CD4-positive, alpha-beta memory T cell (primary cell): ENCODE results near the gene FNTB. TPM values are rescaled to one million over a fixed set of nuclear protein-coding genes. Genes with fewer than 3 reads are reported as not detected.

ENCODE experiments used
- CTCF ChIA-PET: fragments of 350-600 bp; sonication (Branson Sonifier 250); formaldehyde crosslinking; loops from one replicate; lab custom pipeline; 2021; ENCODE audit warnings: inconsistent platforms; ENCODE audit not compliant: partially characterized antibody; lab: Charles Lee
- POLR2A ChIA-PET: fragments of 350-600 bp; sonication (Branson Sonifier 250); formaldehyde crosslinking; loops from one replicate; lab custom pipeline; 2021; ENCODE audit not compliant: partially characterized antibody; lab: Charles Lee
- DNase-seq, 5 donors: peaks; one replicate each; pipeline versions ENCODE4 v3.0.0 to v3.0.0-alpha.2; 2020 to 2022; ENCODE audit warnings: mixed read lengths in 1 of 5
- H3K27ac ChIP-seq: one replicate; pipeline ENCODE4 v1.7.0; 2013; ENCODE audit warnings: low read depth, low read length
- H3K27me3 ChIP-seq: 2 replicates; pipeline ENCODE4 v1.7.0; 2013; ENCODE audit warnings: mild to moderate bottlenecking, low read length, moderate library complexity; ENCODE audit not compliant: insufficient read depth
- H3K36me3 ChIP-seq: 2 replicates; pipeline ENCODE4 v1.7.0; 2013; ENCODE audit warnings: mild to moderate bottlenecking, low read length, moderate library complexity; ENCODE audit not compliant: insufficient read depth
- H3K4me1 ChIP-seq: 2 replicates; pipeline ENCODE4 v1.7.0; 2013; ENCODE audit warnings: mild to moderate bottlenecking, low read length, moderate library complexity; ENCODE audit not compliant: insufficient read depth
- H3K4me3 ChIP-seq, 2 donors: one replicate each; pipeline ENCODE4 v1.7.0; 2013; ENCODE audit warnings: low read length in 2 of 2, mild to moderate bottlenecking in 1 of 2
- H3K9me3 ChIP-seq, 2 donors: one replicate each; pipeline ENCODE4 v1.7.0; 2013; ENCODE audit warnings: low read length in 2 of 2, control low read depth in 1 of 2; ENCODE audit not compliant: control insufficient read depth in 1 of 2
- H3K27ac Mint-ChIP-seq, 7 donors: one replicate each; pipeline ENCODE4 v1.8.0; 2020 to 2021; ENCODE audit warnings: mixed read lengths in 7 of 7, mild to moderate bottlenecking in 6 of 7, inconsistent platforms in 3 of 7, moderate library complexity in 3 of 7
- H3K27me3 Mint-ChIP-seq, 2 donors: one replicate each; pipeline ENCODE4 v1.8.0; 2020 to 2021; ENCODE audit warnings: mixed read lengths in 2 of 2
- H3K36me3 Mint-ChIP-seq, 2 donors: one replicate each; pipeline ENCODE4 v1.8.0; 2020 to 2021; ENCODE audit warnings: mixed read lengths in 2 of 2, inconsistent platforms in 1 of 2, mild to moderate bottlenecking in 1 of 2
- H3K4me1 Mint-ChIP-seq, 4 donors: one replicate each; pipeline ENCODE4 v1.8.0; 2020 to 2021; ENCODE audit warnings: mixed read lengths in 4 of 4, mild to moderate bottlenecking in 1 of 4
- H3K4me3 Mint-ChIP-seq, 8 donors: one replicate each; pipeline ENCODE4 v1.8.0; 2020 to 2021; ENCODE audit warnings: mixed read lengths in 8 of 8, mild to moderate bottlenecking in 7 of 8, moderate library complexity in 6 of 8, inconsistent platforms in 3 of 8
- H3K9me3 Mint-ChIP-seq, 8 donors: one replicate each; pipeline ENCODE4 v1.8.0; 2020 to 2021; ENCODE audit warnings: mixed read lengths in 8 of 8, mild to moderate bottlenecking in 5 of 8, inconsistent platforms in 3 of 8, moderate library complexity in 1 of 8
- intact Hi-C: fragments of 100-400 bp; cut with micrococcal nuclease; formaldehyde crosslinking; loops from one replicate; pipeline ENCODE4 v1.15.1; 2023
- polyA plus RNA-seq, 2 donors: library from polyadenylated mRNA; unstranded; fragments of 300-500 nt; fragmentation: Illumina TruSeq; gene quantifications; one replicate each; pipeline ENCODE4 v1.2.3, GENCODE V29; 2021
- total RNA-seq, 2 experiments: library from RNA; stranded (reverse); gene quantifications; one replicate each; pipeline ENCODE4 v1.2.3, GENCODE V29; 2021

Gene FNTB
- total and polyA plus RNA-seq, 4 experiments from 2014 or later = 4.5 to 13.6 (median 11.8) TPM

- H3K27me3 Mint-ChIP-seq = peaks cover 2 to 3% of the 10 kb centered on the region in 2 donors
- H3K4me3 Mint-ChIP-seq = peak within 1 kb of the TSS; percentile 91 to 100 (median 96)
- peaks cover 10 to 17% of the 10 kb centered on the region in 2 donors for H3K36me3 Mint-ChIP-seq
- Histone ChIP-seq H3K36me3 (peaks cover 5% of the 10 kb centered on the region), H3K9me3 (no peaks in the 10 kb centered on the region), H3K4me1 (peaks cover 41% of the 10 kb centered on the region), H3K27ac (peak within 1 kb of the TSS; percentile 96), H3K27me3 (no peaks in the 10 kb centered on the region), H3K4me3 (peak within 1 kb of the TSS; percentile 77 to 100)
- peak; percentile 98 to 100 (median 100) for DNase-seq
- peaks cover 24 to 49% (median 35%) of the 10 kb centered on the region in 4 donors for H3K4me1 Mint-ChIP-seq
- POLR2A ChIA-PET = interaction anchor here (0.6 to 1.3 kb wide), 17 partner anchors 9 to 1405 kb away, joined by 3 to 8 read pairs (median 4); partner anchors contain the start of genes FNTB, FUT8, GPHN and RAB15
- intact Hi-C loops = loop anchor here (1.0 to 5.0 kb wide), 9 partner anchors 105 to 1560 kb away; partner anchors contain the start of genes CHURC1, FNTB, FUT8 and GPHN
- H3K27ac Mint-ChIP-seq = peak within 1 kb of the TSS; percentile 92 to 99 (median 97)
- H3K9me3 Mint-ChIP-seq = peaks cover 0 to 3% (median 0%) of the 10 kb centered on the region in 8 donors
- CTCF ChIA-PET = interaction anchor here (0.9 to 1.1 kb wide), 2 partner anchors 13 to 118 kb away, joined by 3 to 4 read pairs; no protein-coding TSS in a partner anchor
Observed at GRCh38 chr14:65102441-65103149, 115.9 kb downstream of the FNTB start, which contains the start of gene MAX. MAX (minus strand) TSS chr14:65102517; CDS start chr14:65102339, 178 bp downstream.

GRCh38 chr14:65103150-65103760 lies 116.6 kb downstream of the FNTB start:
- ChIA-PET POLR2A (interaction anchor here (0.6 to 1.3 kb wide), 9 partner anchors 10 to 743 kb away, joined by 3 to 8 read pairs (median 5); partner anchors contain the start of genes FNTB and FUT8), CTCF (interaction anchor here (0.9 to 1.1 kb wide), 2 partner anchors 14 to 118 kb away, joined by 3 to 4 read pairs; no protein-coding TSS in a partner anchor)
- H3K27ac ChIP-seq = peak overlapping the region; percentile 96
- H3K36me3 Mint-ChIP-seq = peaks cover 10 to 17% of the 10 kb centered on the region in 2 donors
- DNase-seq = peak in 1 of 5 donors; percentile 39
- peak overlapping the region; percentile 77 to 100 for H3K4me3 ChIP-seq
- H3K4me1 ChIP-seq = peaks cover 35% of the 10 kb centered on the region
- H3K27ac Mint-ChIP-seq = peak overlapping the region; percentile 81 to 97 (median 92)
- no peaks in the 10 kb centered on the region for H3K27me3 ChIP-seq
- peaks cover 0 to 3% (median 0%) of the 10 kb centered on the region in 8 donors for H3K9me3 Mint-ChIP-seq
- H3K4me3 Mint-ChIP-seq = peak overlapping the region; percentile 89 to 100 (median 94)
- peaks cover 21 to 42% (median 30%) of the 10 kb centered on the region in 4 donors for H3K4me1 Mint-ChIP-seq
- no peaks in the 10 kb centered on the region for H3K9me3 ChIP-seq
- H3K27me3 Mint-ChIP-seq = peaks cover 2 to 3% of the 10 kb centered on the region in 2 donors
- H3K36me3 ChIP-seq = no peaks in the 10 kb centered on the region
- intact Hi-C loops = loop anchor here (2.0 to 5.0 kb wide), 5 partner anchors 104 to 1561 kb away; partner anchors contain the start of genes MTHFD1 and PPP2R5E

- POLR2A ChIA-PET = no interaction called here
- Mint-ChIP-seq H3K27me3 (peaks cover 2 to 3% of the 10 kb centered on the region in 2 donors), H3K36me3 (peaks cover 6 to 14% of the 10 kb centered on the region in 2 donors), H3K27ac (no peak overlapping the region), H3K9me3 (peaks cover 0 to 3% (median 0%) of the 10 kb centered on the region in 8 donors), H3K4me1 (peaks cover 14 to 27% (median 18%) of the 10 kb centered on the region in 4 donors), H3K4me3 (peak overlapping the region in 1 of 8 donors; percentile 63)
- Histone ChIP-seq H3K27me3 (no peaks in the 10 kb centered on the region), H3K4me3 (no peak overlapping the region), H3K36me3 (no peaks in the 10 kb centered on the region), H3K4me1 (peaks cover 19% of the 10 kb centered on the region), H3K27ac (no peak overlapping the region), H3K9me3 (no peaks in the 10 kb centered on the region)
- CTCF ChIA-PET = no interaction called here
- intact Hi-C loops = loop anchor here (5.0 kb wide), 4 partner anchors 103 to 1562 kb away; partner anchors contain the start of genes MTHFD1 and PPP2R5E
- no peak for DNase-seq
Observed at GRCh38 chr14:65104791-65105190, 118.1 kb downstream of the FNTB start.

- ChIA-PET CTCF (interaction anchor here (0.6 kb wide), 1 partner anchor 17 kb away, joined by 3 read pairs; no protein-coding TSS in a partner anchor), POLR2A (no interaction called here)
- no peak overlapping the region for H3K4me3 ChIP-seq
- peaks cover 7% of the 10 kb centered on the region for H3K4me1 ChIP-seq
- DNase-seq = no peak
- Mint-ChIP-seq H3K27me3 (peaks cover 2 to 3% of the 10 kb centered on the region in 2 donors), H3K4me3 (no peak overlapping the region), H3K4me1 (peaks cover 3 to 14% (median 6%) of the 10 kb centered on the region in 4 donors), H3K36me3 (peaks cover 0 to 5% of the 10 kb centered on the region in 2 donors), H3K9me3 (peaks cover 0 to 3% (median 0%) of the 10 kb centered on the region in 8 donors), H3K27ac (no peak overlapping the region)
- no peaks in the 10 kb centered on the region for H3K9me3 ChIP-seq
- H3K27me3 ChIP-seq = no peaks in the 10 kb centered on the region
- no peak overlapping the region for H3K27ac ChIP-seq
- intact Hi-C loops = no loop called here
- no peaks in the 10 kb centered on the region for H3K36me3 ChIP-seq
Observed at GRCh38 chr14:65106316-65106715, 119.6 kb downstream of the FNTB start.

GRCh38 chr14:65106736-65107135 lies 120.0 kb downstream of the FNTB start:
- H3K9me3 Mint-ChIP-seq = peaks cover 0 to 3% (median 0%) of the 10 kb centered on the region in 8 donors
- H3K36me3 Mint-ChIP-seq = peaks cover 0 to 4% of the 10 kb centered on the region in 2 donors
- H3K4me1 Mint-ChIP-seq = peaks cover 2 to 13% (median 6%) of the 10 kb centered on the region in 4 donors
- no peak overlapping the region for H3K4me3 ChIP-seq
- no peaks in the 10 kb centered on the region for H3K36me3 ChIP-seq
- H3K27me3 Mint-ChIP-seq = peaks cover 2 to 3% of the 10 kb centered on the region in 2 donors
- no peaks in the 10 kb centered on the region for H3K27me3 ChIP-seq
- intact Hi-C loops = no loop called here
- peaks cover 7% of the 10 kb centered on the region for H3K4me1 ChIP-seq
- CTCF ChIA-PET = no interaction called here
- H3K27ac Mint-ChIP-seq = no peak overlapping the region
- POLR2A ChIA-PET = interaction anchor here (1.0 kb wide), 1 partner anchor 8 kb away, joined by 4 read pairs; no protein-coding TSS in a partner anchor
- H3K4me3 Mint-ChIP-seq = no peak overlapping the region
- no peak overlapping the region for H3K27ac ChIP-seq
- H3K9me3 ChIP-seq = no peaks in the 10 kb centered on the region
- DNase-seq = no peak

- no peaks in the 10 kb centered on the region for H3K27me3 ChIP-seq
- intact Hi-C loops = no loop called here
- Mint-ChIP-seq H3K27ac (no peak overlapping the region), H3K9me3 (peaks cover 0 to 2% (median 0%) of the 10 kb centered on the region in 8 donors), H3K4me1 (peaks cover 2 to 11% (median 6%) of the 10 kb centered on the region in 4 donors), H3K36me3 (peaks cover 0 to 3% of the 10 kb centered on the region in 2 donors), H3K4me3 (no peak overlapping the region), H3K27me3 (peaks cover 2% of the 10 kb centered on the region in 2 donors)
- peaks cover 7% of the 10 kb centered on the region for H3K4me1 ChIP-seq
- H3K9me3 ChIP-seq = no peaks in the 10 kb centered on the region
- DNase-seq = no peak
- no peak overlapping the region for H3K27ac ChIP-seq
- no peak overlapping the region for H3K4me3 ChIP-seq
- no peaks in the 10 kb centered on the region for H3K36me3 ChIP-seq
- CTCF ChIA-PET = no interaction called here
- POLR2A ChIA-PET = interaction anchor here (1.0 kb wide), 1 partner anchor 9 kb away, joined by 4 read pairs; no protein-coding TSS in a partner anchor
Observed at GRCh38 chr14:65107200-65107599, 120.5 kb downstream of the FNTB start.
